BE2C (cell line): ENCODE results near the gene RBM23.

ENCODE experiments used
- DNase-seq: peaks from one replicate; pipeline ENCODE4 v3.0.0-alpha.2; 2020
- H3K27me3 ChIP-seq: fragments of 250-450 bp; sonication (Bioruptor Pico); 2 replicates; pipeline ENCODE4 v1.5.1; 2020; ENCODE audit warnings: mild to moderate bottlenecking
- H3K36me3 ChIP-seq: fragments of 250-450 bp; sonication (Bioruptor Pico); 2 replicates; pipeline ENCODE4 v1.5.1; 2020; ENCODE audit warnings: mild to moderate bottlenecking
- H3K4me1 ChIP-seq: fragments of 250-450 bp; sonication (Bioruptor Pico); 2 replicates; pipeline ENCODE4 v1.5.1; 2020
- H3K4me3 ChIP-seq: 2 replicates; pipeline ENCODE4 v1.5.1; 2011; ENCODE audit warnings: low read depth, low read length
- H3K9me3 ChIP-seq: fragments of 250-450 bp; sonication (Bioruptor Pico); 2 replicates; pipeline ENCODE4 v1.5.1; 2020
- TF ChIP-seq, protein P1 (sequence below): IDR thresholded peaks from 2 replicates; pipeline ENCODE4 v1.5.1; 2012; ENCODE audit warnings: mild to moderate bottlenecking, low read depth, low read length

The RBM23 gene

DNA sequence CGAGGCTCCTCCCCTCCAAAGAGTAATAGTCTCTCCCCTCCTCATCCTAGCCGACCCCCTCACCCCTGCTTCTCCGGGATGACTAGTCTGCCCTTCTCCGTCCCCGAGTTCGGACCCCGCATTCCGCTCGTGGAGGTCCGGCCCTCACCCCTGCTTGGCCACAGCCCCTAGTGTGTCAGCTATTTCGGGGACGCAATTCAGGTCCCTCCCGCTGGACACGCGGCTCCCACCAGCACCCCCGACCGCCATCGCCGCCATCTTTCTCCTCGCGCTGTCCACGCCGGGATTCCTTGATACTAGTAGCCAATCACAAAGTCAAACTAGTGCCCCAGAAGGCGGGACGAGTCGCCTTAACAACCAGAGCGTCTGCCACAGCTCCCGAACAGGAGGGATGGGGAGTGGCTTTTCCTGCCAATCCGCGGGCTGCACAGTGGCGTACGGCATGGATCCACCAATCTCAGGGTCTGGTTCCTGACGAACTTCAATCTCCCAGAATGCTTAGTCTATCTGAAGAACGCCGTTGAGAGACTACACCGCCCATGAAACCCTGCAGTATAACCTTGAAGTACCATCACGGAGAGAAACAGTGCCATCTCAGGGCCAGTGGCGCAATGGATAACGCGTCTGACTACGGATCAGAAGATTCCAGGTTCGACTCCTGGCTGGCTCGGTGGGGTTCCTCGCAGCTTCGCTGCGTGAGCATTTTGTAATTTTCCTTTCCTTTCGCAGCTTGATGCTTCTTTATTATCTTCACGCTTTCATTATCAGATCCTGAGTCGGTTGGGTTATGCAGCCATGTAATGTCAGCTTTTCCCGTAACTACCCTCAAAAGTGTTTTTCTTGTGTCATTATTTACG, 10.4 kb upstream of the RBM23 start, which contains the start of gene PRMT5:
PRMT5 (minus strand) TSS at position 273 of the 857 bp plus-strand sequence; CDS start at position 258, 15 bp downstream.
- peak; percentile 99 for DNase-seq
- TF ChIP-seq, protein P1, sequence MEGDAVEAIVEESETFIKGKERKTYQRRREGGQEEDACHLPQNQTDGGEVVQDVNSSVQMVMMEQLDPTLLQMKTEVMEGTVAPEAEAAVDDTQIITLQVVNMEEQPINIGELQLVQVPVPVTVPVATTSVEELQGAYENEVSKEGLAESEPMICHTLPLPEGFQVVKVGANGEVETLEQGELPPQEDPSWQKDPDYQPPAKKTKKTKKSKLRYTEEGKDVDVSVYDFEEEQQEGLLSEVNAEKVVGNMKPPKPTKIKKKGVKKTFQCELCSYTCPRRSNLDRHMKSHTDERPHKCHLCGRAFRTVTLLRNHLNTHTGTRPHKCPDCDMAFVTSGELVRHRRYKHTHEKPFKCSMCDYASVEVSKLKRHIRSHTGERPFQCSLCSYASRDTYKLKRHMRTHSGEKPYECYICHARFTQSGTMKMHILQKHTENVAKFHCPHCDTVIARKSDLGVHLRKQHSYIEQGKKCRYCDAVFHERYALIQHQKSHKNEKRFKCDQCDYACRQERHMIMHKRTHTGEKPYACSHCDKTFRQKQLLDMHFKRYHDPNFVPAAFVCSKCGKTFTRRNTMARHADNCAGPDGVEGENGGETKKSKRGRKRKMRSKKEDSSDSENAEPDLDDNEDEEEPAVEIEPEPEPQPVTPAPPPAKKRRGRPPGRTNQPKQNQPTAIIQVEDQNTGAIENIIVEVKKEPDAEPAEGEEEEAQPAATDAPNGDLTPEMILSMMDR, result no peak
- Histone ChIP-seq H3K9me3 (no peaks in the 10 kb centered on the region), H3K4me1 (no peaks in the 10 kb centered on the region; the same call in 1 of the 2 replicates), H3K27me3 (no peaks in the 10 kb centered on the region), H3K36me3 (peaks cover 21% of the 10 kb centered on the region), H3K4me3 (peak within 1 kb of the TSS; percentile 99)

GRCh38 chr14:22928237-22929103, 9.5 kb upstream of the RBM23 start:
- H3K36me3 ChIP-seq, result peaks cover 30% of the 10 kb centered on the region
- DNase-seq, result no peak
- H3K4me1 ChIP-seq, result no peaks in the 10 kb centered on the region; the same call in 1 of the 2 replicates
- no peaks in the 10 kb centered on the region for H3K27me3 ChIP-seq
- TF ChIP-seq, protein P1, result no peak
- peak overlapping the region; percentile 99 for H3K4me3 ChIP-seq
- H3K9me3 ChIP-seq, result no peaks in the 10 kb centered on the region

DNA sequence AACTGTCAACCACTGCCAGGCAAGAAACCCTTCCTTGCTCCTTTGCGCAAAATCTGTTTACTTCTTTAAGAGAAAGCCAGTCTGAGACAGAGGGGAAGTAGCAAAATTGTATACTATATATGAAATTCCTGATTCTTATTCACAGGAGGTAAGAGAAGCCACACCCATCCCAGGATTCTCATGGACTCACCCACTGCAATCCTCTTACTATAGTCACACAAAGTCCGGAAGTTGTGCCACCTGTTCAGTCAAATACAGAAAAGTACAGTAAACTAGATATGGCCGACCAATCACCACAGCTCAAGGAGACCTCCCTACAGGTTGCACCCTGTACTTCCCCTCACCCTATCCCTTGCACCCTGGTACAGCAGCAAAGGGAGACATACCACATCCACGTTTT, 7.4 kb upstream of the RBM23 start:
- Histone ChIP-seq H3K27me3 (no peaks in the 10 kb centered on the region), H3K36me3 (peaks cover 47% of the 10 kb centered on the region), H3K9me3 (no peaks in the 10 kb centered on the region), H3K4me1 (no peaks in the 10 kb centered on the region; the same call in 1 of the 2 replicates), H3K4me3 (no peak overlapping the region)
- TF ChIP-seq, protein P1, result no peak
- no peak for DNase-seq

GRCh38 chr14:22925513-22925912, 6.6 kb upstream of the RBM23 start:
- Histone ChIP-seq H3K36me3 (peaks cover 55% of the 10 kb centered on the region), H3K4me3 (no peak overlapping the region), H3K27me3 (no peaks in the 10 kb centered on the region), H3K9me3 (no peaks in the 10 kb centered on the region), H3K4me1 (no peaks in the 10 kb centered on the region; the same call in 1 of the 2 replicates)
- no peak for DNase-seq
- TF ChIP-seq, protein P1, result no peak

DNA sequence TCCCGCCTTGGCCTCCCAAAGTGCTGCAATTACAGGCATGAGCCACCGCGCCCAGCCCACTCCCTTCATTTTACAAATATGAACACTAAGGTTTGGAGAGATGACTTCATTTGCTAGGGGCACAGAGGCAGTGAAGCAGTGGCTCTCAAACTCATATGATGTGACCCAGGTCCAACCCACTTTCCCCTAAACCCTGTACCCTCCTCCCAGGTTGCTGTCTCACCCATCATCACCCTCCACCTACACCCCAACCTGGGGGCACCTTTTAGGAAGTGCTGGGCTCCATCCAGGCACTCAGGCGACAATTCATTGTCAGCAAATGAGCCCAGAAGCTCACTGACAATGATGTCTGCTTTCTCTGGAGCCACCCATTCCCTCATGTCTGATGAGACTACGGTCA, 4.8 kb upstream of the RBM23 start:
- H3K27me3 ChIP-seq, result no peaks in the 10 kb centered on the region
- H3K36me3 ChIP-seq, result peaks cover 60% of the 10 kb centered on the region
- no peak overlapping the region for H3K4me3 ChIP-seq
- DNase-seq, result no peak
- no peaks in the 10 kb centered on the region; the same call in 1 of the 2 replicates for H3K4me1 ChIP-seq
- TF ChIP-seq, protein P1, result no peak
- no peaks in the 10 kb centered on the region for H3K9me3 ChIP-seq
